Right kidney (tissue), 1 donor: ENCODE results near the gene INCENP.

Experiments
- DNase-seq: peaks from one replicate; pipeline ENCODE4 v3.0.0-alpha.2; 2016

INCENP gene

DNA sequence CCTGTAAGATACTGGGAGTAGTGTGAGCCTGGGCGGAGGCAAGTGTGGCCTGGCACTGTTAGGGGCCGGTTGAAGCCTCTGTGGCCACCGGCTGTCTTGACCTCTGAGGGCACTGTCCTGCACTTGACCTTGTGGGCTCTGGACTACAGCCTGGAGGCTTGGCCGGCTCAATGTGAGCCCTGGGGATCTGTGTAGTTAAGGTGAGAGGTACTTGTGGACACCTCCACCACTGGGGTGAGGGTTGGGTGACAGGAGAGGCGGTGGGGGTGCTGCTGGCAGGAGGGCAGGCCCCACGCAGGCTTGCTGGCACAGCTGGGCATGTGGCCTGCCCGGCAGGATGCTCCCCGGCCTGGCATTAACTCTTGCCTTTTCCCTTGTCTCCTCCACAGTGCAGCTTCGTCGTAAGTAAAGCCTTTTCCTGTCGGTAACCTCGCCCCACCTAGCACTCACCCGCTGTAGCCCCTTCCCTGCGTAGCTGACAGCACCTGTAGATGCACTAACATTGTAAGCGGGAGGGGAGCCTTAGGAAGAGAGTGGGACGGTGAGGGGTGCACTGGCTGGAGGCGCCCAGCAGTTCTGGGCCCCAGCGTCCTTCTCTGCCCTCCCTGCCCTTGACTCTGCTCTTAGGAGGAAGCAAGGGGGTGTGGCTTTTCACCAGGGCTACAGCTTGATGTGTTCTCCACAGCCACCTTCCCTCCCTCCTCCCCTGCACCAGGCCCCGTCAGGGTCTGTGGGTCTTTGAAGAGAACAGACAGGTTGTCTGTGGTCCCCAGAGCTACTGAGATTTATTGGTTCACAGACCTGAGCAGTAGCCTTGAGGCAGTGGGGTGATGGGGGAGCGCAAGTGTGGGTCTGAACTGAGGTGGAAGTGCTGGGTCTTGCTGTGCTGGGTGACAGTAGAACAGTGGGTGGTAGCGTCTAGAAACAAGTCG is 17.6 kb downstream of the INCENP start:
- DNase-seq = no peak

DNA sequence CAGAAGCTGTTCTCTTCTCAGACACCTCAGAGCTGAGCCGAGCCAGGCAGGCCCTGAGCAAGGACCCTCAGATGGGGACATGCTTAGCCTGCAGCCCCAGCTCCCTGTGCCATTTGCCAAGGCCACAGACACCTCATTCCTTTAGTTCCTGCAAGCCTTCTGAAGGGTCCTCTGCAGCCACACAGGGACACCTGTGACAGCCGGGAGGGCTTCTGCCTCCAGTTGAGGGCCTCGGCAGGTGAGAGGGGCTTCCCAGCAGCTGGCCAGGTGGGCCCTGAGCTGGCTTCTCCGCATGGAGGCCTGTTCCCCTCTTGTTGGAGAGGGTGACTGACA is 18.2 kb downstream of the INCENP start:
- no peak for DNase-seq

DNA sequence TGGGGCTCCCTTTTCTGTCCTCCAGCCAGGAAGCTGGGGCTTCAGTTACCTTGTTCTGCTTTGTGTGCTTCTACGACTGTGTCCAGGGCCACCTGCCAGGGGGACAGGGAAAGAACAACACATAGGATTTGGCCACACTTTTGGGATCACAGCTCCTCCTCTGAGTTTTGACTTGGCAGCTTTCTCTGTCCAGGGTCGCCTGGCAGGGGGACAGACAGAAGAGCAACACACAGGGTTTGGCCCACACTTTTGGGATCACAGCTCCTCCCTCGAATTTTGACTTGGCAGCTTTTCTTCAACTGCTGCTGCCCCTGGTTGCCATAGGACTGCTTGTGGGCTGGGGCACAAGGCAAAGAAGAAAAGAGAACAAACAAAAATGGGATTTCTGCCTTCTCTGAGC is 19.1 kb downstream of the INCENP start:
- DNase-seq = no peak

DNA sequence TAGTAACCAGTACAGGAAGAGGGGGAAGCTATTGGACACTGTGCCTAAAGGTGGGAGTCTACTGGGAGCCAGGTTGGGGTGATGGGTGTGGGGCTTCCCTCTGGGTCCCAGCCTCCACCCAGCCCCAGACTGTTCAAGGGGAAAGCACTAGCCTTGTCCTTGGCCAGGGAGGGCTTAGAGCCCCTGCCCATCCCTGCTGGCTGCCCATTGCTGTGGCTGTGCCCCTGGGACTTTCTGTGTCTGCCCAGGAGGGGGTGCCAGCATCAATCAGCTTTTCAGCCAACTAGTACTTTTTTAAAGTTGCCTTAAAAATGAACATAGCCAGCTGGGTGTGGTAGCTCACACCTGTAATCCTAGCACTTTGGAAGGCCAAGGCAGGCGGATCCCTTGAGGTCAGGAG is 19.9 kb downstream of the INCENP start:
- DNase-seq = no peak

DNA sequence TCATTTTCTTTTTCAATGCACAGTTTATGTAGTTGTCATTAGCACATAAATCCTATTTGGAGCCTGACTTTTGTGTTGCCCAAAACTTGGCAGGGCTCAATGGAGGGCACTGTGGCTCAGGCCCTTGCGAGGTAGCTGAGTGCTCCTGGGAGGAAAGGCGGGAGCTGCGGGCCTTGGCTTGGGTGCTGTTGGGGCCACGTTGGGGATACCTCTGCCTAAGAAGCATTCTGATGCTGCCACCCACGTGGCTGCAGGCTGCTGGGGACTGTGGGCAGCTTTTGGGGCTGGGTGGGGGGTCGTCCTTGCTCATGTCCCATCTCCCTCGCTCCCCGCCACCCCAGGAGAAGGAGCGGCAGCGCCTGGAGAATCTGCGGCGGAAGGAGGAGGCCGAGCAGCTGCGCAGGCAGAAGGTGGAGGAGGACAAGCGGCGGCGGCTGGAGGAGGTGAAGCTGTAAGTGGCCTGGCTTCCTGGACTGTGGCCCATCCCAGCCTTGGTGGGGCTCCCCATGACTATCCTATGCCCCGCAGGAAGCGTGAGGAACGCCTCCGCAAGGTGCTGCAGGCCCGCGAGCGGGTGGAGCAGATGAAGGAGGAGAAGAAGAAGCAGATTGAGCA is 20.9 kb downstream of the INCENP start:
- no peak for DNase-seq

DNA sequence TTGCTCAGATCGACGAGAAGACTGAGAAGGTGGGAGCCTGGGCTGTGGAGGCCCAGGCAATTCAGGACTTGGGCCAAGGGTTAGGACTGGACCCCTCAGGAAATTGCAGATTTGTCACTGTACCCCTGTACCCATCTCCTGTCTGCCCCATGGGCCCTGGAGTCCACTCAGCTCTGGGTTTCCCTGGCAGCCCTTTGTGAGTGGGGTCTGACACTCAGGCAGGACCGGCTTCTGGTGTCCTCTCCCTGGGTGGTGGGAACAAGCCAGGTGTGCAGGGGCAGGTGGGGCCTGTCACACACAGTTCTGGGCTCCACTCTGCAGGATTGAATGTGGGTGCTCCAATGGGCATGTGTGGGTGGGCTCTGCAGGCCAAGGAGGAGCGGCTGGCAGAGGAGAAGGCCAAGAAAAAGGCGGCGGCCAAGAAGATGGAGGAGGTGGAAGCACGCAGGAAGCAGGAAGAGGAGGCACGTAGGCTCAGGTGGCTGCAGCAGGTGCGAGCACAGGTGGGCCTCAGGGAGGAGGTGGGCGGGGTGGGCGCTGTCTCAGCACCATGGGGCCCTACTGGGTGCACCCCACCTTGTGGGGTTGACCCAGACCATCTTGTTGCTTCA is 21.6 kb downstream of the INCENP start:
- no peak for DNase-seq

DNA sequence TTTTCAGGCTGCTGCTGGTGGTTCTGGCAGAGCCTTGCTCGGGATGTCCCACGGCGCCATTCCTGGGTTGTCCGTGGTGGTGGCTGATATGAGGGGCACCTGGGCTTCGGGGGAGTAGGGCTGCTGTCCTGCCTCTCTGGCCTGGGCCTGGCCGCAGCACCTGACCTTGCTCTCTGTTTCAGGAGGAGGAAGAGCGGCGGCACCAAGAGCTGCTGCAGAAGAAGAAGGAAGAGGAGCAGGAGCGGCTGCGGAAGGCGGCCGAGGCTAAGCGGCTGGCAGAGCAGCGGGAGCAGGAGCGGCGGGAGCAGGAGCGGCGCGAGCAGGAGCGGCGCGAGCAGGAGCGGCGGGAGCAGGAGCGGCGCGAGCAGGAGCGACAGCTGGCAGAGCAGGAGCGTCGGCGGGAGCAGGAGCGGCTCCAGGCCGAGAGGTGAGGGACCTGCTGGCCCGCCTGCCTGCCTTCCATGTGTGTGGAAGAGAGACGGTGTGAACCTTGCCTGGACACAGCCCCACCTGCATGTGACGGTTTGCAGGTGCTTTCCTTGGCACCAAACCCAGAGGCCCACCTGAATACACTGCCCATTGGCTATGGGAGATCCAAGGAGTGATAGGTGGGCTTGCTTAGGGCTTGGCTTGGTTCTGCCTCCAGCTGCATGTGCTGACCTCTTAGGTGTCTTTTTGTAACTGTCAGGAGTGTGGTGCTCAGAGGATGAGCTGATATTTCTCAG is 22.8 kb downstream of the INCENP start:
- DNase-seq = no peak

- no peak for DNase-seq
Measured at GRCh38 chr11:62147545-62147944, 23.7 kb downstream of the INCENP start.

DNA sequence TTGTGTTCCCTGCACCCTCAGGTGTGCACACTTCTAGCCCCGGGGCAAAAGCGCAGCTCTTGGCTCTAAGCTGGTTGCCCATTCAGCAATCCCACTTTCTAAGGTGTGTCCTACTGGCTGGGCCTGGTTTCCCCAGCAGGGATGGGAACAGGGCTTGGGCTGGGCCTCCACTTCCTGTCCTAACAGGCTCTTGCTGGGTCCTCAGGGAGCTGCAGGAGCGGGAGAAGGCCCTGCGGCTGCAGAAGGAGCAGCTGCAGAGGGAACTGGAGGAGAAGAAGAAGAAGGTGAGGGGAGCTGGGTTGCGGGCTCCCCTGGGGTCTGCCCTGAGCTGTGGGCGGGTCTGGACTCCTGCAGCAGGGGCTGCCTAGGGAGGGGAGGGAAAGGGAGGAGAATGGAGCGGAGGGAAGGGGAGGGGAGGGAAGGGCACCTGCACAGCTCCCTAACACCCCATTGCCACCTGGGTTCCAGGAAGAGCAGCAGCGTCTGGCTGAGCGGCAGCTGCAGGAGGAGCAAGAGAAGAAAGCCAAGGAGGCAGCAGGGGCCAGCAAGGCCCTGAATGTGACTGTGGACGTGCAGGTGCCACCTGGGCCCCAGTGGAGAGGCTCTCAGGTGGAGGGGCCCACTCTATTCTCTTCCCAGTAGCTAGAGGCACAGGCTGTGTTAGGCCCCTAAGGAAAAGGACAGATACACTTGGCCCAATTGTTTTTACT is 24.6 kb downstream of the INCENP start:
- DNase-seq = no peak

- DNase-seq = no peak
Measured at GRCh38 chr11:62149986-62150886, 26.4 kb downstream of the INCENP start.

GRCh38 chr11:62150887-62151736 is 27.3 kb downstream of the INCENP start:
- no peak for DNase-seq

GRCh38 chr11:62151737-62152102 is 27.9 kb downstream of the INCENP start:
- DNase-seq = no peak

DNA sequence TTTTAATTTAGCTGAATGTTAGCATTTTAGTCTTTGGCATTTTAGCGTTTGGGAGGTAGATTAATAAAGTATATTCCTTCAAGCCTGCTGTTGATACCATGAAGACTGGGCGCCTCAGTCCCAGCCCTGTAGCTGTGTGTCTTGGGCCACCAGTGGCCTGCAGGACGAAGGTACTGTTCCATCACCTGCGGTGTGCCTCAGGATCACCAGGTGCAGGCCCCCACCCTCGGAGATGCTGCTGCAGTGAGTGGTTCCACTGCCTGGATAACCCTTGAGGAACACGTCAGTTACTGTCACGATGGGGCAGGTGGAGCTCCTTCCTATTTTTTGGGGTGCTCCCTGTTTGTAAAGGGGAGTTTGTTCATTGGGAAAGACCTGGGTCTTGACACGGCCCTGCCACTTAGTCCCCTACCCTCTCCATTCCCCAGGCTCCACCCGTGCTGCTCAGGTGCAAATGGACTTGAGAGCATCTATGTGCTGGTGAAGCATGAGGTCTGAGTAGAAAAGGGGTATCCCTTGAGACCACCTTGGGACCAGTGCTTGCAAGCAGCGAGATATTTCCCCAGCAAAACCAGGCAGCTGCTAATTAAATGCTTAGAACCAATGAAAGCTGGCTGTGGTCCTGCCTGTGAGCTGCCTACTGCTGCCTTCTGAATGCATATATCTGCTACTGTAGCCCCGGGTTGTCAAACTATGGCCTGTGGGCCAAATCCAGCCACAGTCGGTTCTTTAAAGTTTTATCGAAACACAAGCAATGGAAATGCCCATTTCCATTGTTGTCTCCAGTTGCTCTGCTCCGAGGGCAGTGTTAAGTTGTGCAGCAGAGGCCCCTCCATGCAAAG is 28.7 kb downstream of the INCENP start:
- no peak for DNase-seq

DNA sequence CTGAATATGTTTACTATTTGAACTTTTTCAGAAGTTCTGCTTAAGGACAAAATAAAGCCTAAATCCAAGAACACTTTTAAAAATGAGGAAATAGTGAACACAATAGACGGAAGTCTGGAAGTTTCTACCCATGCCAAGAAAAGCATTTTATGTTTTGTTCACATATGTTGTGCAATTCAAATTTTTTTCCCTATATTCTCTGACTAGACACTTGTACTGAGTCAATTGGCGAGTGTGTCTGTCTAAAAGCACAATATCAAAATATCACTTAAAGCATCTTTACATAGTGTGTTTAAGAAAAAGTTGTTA is 29.2 kb downstream of the INCENP start:
- no peak for DNase-seq

DNA sequence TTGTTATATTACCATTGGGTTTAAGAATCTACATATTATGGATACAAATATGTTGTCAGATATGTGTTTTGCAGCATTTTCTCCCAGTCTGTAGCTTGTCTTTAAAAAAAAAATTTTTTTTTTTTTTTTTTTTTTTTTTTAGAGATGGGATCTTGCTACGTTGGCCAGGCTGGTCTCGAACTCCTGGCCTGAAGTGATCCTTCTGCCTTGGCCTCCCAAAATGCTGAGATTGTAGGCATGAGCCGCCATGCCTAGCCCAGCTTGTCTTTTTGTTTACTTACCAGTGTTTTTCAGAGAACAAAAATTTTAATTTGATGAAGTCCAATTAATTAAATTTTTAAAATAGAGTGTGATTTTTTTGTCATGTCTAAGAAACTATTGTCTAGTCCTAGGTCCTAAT is 29.8 kb downstream of the INCENP start:
- no peak for DNase-seq

DNA sequence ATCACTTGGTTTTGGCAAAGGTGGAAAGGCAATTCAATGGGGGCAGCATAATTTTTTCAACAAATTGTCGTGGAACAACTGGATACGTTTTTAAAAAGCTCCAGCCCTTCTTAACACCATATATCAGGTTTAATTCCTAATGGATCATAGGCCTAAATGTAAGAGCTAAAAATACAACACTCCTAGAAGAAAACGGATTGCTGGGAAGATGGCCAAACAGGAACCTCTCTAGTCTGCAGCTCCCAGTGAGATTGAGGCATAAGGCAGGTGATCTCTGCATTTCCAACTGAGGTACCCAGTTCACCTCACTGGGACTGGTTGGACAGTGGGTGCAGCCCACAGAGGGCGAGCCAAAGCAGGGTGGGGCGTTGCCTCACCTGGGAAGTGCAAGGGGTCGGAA is 33.8 kb downstream of the INCENP start:
- DNase-seq = no peak

DNA sequence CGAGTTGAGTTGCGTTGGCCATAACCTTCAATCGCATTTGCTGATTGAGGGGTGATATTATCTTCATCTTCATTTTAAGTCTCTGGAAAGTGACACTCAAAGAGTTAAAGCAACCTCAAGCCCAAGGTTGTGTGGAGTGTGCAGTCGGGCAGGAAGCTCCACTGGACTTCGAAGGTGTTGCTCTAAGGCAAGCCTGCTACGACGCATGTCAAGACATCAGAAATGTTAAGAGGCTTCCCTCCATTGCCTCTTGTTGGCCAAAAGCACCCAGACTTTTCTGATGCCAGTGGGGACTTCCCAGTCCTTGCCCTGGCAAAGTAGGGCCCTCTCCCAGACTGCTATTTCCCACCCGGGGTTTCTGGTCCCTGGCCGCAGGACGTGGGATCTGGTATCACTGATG is 42.6 kb downstream of the INCENP start:
- no peak for DNase-seq

GRCh38 chr11:62169448-62169847 is 45.6 kb downstream of the INCENP start:
- DNase-seq = no peak

DNA sequence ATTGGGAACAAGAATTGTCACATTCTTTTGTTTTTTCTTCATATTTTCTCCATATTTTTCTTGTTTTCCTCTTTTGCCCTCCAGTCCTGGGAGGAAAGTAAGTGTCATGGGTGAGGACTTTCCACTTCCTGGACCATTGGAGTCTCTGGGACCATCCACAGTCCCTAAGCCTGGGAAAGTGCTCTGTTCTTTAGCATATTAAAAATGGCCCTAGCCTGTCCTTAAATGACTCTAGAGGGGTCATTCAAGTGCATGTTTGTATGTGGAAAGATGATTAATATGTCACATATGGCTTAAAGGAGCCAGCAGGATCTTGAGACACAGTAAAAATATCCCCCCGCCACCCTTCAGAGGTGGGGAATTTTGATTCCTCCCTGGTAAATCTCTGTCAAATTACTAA is 46.1 kb downstream of the INCENP start:
- DNase-seq = no peak
